Measurements from ENCODE around the gene NFASC. TPM values are rescaled to one million over a fixed set of nuclear protein-coding genes. Genes with fewer than 3 reads are reported as not detected.

Gene NFASC
- total and polyA plus RNA-seq, 4 donors: 0.23 to 5.4 (median 1.9) TPM

DNA sequence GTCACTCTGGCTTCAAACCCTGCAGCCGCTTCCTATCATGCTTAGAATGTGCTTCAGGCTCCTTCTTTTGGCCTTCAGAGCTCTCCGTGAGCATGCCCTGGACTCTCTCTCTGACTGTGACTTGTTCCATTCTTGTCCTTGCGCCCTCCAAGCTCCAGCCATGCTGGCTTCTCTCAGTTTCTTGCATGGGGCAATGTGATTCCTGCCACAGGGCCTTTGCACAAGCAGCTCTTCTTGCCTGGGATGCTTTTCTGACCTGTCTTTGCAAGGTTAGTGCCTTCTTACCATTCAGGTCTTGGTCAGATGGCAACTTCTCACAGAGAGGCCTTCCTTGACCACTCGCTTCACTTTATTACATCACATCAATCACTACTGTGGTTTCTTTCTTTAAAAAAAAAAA is 66.1 kb downstream of the NFASC start (continued):
- TF ChIP-seq, protein P1, sequence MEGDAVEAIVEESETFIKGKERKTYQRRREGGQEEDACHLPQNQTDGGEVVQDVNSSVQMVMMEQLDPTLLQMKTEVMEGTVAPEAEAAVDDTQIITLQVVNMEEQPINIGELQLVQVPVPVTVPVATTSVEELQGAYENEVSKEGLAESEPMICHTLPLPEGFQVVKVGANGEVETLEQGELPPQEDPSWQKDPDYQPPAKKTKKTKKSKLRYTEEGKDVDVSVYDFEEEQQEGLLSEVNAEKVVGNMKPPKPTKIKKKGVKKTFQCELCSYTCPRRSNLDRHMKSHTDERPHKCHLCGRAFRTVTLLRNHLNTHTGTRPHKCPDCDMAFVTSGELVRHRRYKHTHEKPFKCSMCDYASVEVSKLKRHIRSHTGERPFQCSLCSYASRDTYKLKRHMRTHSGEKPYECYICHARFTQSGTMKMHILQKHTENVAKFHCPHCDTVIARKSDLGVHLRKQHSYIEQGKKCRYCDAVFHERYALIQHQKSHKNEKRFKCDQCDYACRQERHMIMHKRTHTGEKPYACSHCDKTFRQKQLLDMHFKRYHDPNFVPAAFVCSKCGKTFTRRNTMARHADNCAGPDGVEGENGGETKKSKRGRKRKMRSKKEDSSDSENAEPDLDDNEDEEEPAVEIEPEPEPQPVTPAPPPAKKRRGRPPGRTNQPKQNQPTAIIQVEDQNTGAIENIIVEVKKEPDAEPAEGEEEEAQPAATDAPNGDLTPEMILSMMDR (IDR thresholded peaks at IDR 0.05; ENCODE audit: low read depth, low read length, missing input control): no peak
- no peak for TF ChIP-seq FOXA2 (IDR thresholded peaks at IDR 0.05)
- TF ChIP-seq RAD21 (IDR thresholded peaks at IDR 0.05): no peak
- TF ChIP-seq JUND (IDR thresholded peaks at IDR 0.05): no peak
- TF ChIP-seq HNF4A (conservative IDR thresholded peaks at IDR 0.05): no peak
- TF ChIP-seq SP1 (IDR thresholded peaks at IDR 0.05): no peak
- no peak for TF ChIP-seq HNF4G (IDR thresholded peaks at IDR 0.05)

GRCh38 chr1:204937901-204938300 is 67.2 kb downstream of the NFASC start:
- H3K27ac ChIP-seq (ENCODE audit: low read depth in 1 of 2, low read length in 2 of 2): no peak overlapping the region
- no peak for DNase-seq (ENCODE audit: low spot score)
- peaks cover 0 to 2% (median 0%) of the 10 kb centered on the region in 4 donors for H3K4me1 ChIP-seq (ENCODE audit: control insufficient read depth in 4 of 4, insufficient read depth in 4 of 4, low read length in 3 of 4)
- WGBS: 75% methylated on average over 11 of the region's 11 CpGs
- TF ChIP-seq, protein P1 (IDR thresholded peaks at IDR 0.05; ENCODE audit: low read depth, low read length, missing input control): no peak
- TF ChIP-seq HNF4G (IDR thresholded peaks at IDR 0.05) (no peak), YY1 (IDR thresholded peaks at IDR 0.05) (no peak)
- H3K9ac ChIP-seq (ENCODE audit: low read depth in 1 of 2, low read length in 2 of 2): no peak overlapping the region
- no peaks in the 10 kb centered on the region for H3K36me3 ChIP-seq (ENCODE audit: control insufficient read depth in 4 of 4, insufficient read depth in 3 of 4, low read depth in 1 of 4, low read length in 3 of 4)
- H3K27me3 ChIP-seq (ENCODE audit: control insufficient read depth in 4 of 4, insufficient read depth in 4 of 4, low read length in 3 of 4): no peaks in the 10 kb centered on the region
- H3K4me3 ChIP-seq (ENCODE audit: low read depth in 1 of 3, low read length in 3 of 3): no peak overlapping the region
- no peaks in the 10 kb centered on the region for H3K9me3 ChIP-seq (ENCODE audit: control insufficient read depth in 4 of 4, low read length in 3 of 4)

DNA sequence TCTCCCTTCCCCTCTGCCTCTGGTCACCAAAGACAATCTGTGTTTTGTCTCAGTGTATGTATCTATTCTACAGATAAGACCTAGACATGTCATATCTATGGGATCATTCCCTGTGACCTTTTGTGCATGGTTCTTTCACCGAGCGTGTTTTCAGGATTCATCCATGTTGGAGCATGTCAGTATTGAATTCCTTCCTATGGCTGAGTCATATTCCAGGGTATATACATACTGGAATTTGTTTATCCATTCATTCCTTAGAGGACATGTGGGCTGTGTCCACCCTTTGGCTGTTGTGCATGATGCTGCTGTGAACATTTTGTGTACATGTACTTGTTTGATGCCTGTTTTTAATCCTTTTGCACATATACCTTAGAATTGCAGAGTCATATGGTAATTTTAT is 69.9 kb downstream of the NFASC start:
- WGBS: 89% methylated on average over 2 of the region's 2 CpGs
- Histone ChIP-seq H3K4me3 (ENCODE audit: low read depth in 1 of 3, low read length in 3 of 3) (no peak overlapping the region), H3K9ac (ENCODE audit: low read depth in 1 of 2, low read length in 2 of 2) (no peak overlapping the region), H3K9me3 (ENCODE audit: control insufficient read depth in 4 of 4, low read length in 3 of 4) (no peaks in the 10 kb centered on the region), H3K36me3 (ENCODE audit: control insufficient read depth in 4 of 4, insufficient read depth in 3 of 4, low read depth in 1 of 4, low read length in 3 of 4) (no peaks in the 10 kb centered on the region), H3K4me1 (ENCODE audit: control insufficient read depth in 4 of 4, insufficient read depth in 4 of 4, low read length in 3 of 4) (peaks cover 0 to 6% (median under 1%) of the 10 kb centered on the region in 4 donors), H3K27me3 (ENCODE audit: control insufficient read depth in 4 of 4, insufficient read depth in 4 of 4, low read length in 3 of 4) (no peaks in the 10 kb centered on the region), H3K27ac (ENCODE audit: low read depth in 1 of 2, low read length in 2 of 2) (no peak overlapping the region)
- no peak for DNase-seq (ENCODE audit: low spot score)
- TF ChIP-seq, protein P2, sequence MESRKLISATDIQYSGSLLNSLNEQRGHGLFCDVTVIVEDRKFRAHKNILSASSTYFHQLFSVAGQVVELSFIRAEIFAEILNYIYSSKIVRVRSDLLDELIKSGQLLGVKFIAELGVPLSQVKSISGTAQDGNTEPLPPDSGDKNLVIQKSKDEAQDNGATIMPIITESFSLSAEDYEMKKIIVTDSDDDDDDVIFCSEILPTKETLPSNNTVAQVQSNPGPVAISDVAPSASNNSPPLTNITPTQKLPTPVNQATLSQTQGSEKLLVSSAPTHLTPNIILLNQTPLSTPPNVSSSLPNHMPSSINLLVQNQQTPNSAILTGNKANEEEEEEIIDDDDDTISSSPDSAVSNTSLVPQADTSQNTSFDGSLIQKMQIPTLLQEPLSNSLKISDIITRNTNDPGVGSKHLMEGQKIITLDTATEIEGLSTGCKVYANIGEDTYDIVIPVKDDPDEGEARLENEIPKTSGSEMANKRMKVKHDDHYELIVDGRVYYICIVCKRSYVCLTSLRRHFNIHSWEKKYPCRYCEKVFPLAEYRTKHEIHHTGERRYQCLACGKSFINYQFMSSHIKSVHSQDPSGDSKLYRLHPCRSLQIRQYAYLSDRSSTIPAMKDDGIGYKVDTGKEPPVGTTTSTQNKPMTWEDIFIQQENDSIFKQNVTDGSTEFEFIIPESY (IDR thresholded peaks at IDR 0.05): no peak
- TF ChIP-seq FOXA1 (IDR thresholded peaks at IDR 0.05) (no peak), GABPA (IDR thresholded peaks at IDR 0.05 in 1 of 2, conservative IDR thresholded peaks at IDR 0.05 in 1 of 2) (no peak), HNF4A (conservative IDR thresholded peaks at IDR 0.05) (no peak), JUND (IDR thresholded peaks at IDR 0.05) (no peak), RAD21 (IDR thresholded peaks at IDR 0.05) (no peak), RXRA (IDR thresholded peaks at IDR 0.05) (no peak)
- TF ChIP-seq, protein P3, sequence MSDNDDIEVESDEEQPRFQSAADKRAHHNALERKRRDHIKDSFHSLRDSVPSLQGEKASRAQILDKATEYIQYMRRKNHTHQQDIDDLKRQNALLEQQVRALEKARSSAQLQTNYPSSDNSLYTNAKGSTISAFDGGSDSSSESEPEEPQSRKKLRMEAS (IDR thresholded peaks at IDR 0.05): no peak
- TF ChIP-seq, protein P1 (IDR thresholded peaks at IDR 0.05; ENCODE audit: low read depth, low read length, missing input control): no peak
